ENCODE results near the gene CX3CR1. TPM values are rescaled to one million over a fixed set of nuclear protein-coding genes. Genes with fewer than 3 reads are reported as not detected.

Gene CX3CR1
- total and polyA plus RNA-seq, 2 donors (not counting 1 experiment from before 2014, with no cell fraction given) = 0.16 to 0.27 TPM

DNA sequence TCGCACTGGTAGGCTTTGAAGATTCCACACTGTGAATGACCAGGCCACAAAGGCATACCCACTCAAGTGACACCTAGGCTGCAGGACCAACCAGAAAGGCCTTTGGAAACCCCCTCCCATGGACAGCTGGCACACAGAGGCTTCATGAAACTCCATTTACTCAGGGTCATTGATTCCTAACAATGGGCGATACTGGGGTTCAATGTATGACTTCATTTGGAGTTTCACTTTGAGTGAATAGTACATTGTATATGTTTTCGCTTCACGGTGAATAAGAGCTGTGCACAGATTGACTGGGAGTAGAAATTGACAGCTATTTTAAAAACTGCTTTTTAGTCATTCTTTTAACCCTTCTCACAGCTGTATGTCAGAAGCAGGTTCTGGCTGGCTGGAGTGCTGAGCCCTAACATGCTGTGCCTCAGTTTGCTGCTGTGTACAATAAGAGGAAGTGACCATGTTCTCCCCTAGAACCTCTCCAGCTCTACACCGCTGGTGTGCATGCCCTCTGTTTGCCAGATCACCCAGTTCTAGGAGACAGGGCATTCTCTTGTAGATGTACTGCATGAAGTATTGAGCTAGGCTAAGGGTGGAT lies 15.4 kb upstream of the CX3CR1 start:
- Histone ChIP-seq H3K4me1 (ENCODE audit: control insufficient read depth in 2 of 2, insufficient read depth in 2 of 2, low read length in 2 of 2) (peaks cover 0 to 1% of the 10 kb centered on the region in 2 donors), H3K9ac (ENCODE audit: low read length) (no peak overlapping the region), H3K79me2 (ENCODE audit: control insufficient read depth, insufficient read depth, low read length) (no peaks in the 10 kb centered on the region), H3K4me2 (replicated peaks; ENCODE audit: low read depth, low read length, poor library complexity, severe bottlenecking) (no peak overlapping the region), H4K20me1 (ENCODE audit: control insufficient read depth, insufficient read depth, low read length, poor library complexity, severe bottlenecking) (no peaks in the 10 kb centered on the region), H3K27me3 (replicated peaks in 1 of 4; ENCODE audit: control extremely low read depth in 1 of 4, control insufficient read depth in 3 of 4, insufficient read depth in 4 of 4, low read length in 3 of 4) (peaks cover 0 to 7% (median 2%) of the 10 kb centered on the region in 4 experiments), H2AFZ (ENCODE audit: insufficient read depth, low read depth, low read length, poor library complexity, severe bottlenecking) (no peak overlapping the region), H3K9me3 (ENCODE audit: control extremely low read depth in 1 of 3, control insufficient read depth in 2 of 3, insufficient read depth in 1 of 3, low read length in 2 of 3) (peaks cover 0 to 20% (median 20%) of the 10 kb centered on the region in 3 donors), H3K4me3 (ENCODE audit: control extremely low read depth in 1 of 5, extremely low read depth in 1 of 5, insufficient read depth in 1 of 5, low read depth in 2 of 5, low read length in 4 of 5) (no peak overlapping the region), H3K27ac (ENCODE audit: low read length in 2 of 2) (no peak overlapping the region), H3K36me3 (replicated peaks in 1 of 2; ENCODE audit: control extremely low read depth in 1 of 2, control insufficient read depth in 1 of 2, extremely low read depth in 1 of 2, insufficient read depth in 2 of 2, low read length in 1 of 2) (no peaks in the 10 kb centered on the region)
- peaks cover 5% of the 10 kb centered on the region for H3K9me3 Mint-ChIP-seq (ENCODE audit: insufficient read depth)
- no peak overlapping the region for H3K27ac Mint-ChIP-seq
- ChIA-PET CTCF (interaction anchor here (31.5 kb wide), 1 partner anchor 94 kb away, joined by 1573 read pairs; the partner anchor contains the start of gene XIRP1), POLR2A (no interaction called here)
- no peak for ATAC-seq (ENCODE audit: low read depth)
- H3K27me3 Mint-ChIP-seq = peaks cover 14% of the 10 kb centered on the region
- H3K4me3 Mint-ChIP-seq = no peak overlapping the region
- no peak for TF ChIP-seq EZH2 (IDR thresholded peaks at IDR 0.05; ENCODE audit: borderline replicate concordance, insufficient read depth, low read depth, low read length, poor library complexity, severe bottlenecking)
- no peak for TF ChIP-seq CTCF (IDR thresholded peaks at IDR 0.05)
- DNase-seq = no peak
- WGBS (ENCODE audit: insufficient coverage) = 45% methylated on average over 1 of the region's 5 CpGs
- H3K4me1 Mint-ChIP-seq = peaks cover 10% of the 10 kb centered on the region
- intact Hi-C loops (cut with micrococcal nuclease) = no loop called here

- H2AFZ ChIP-seq (ENCODE audit: insufficient read depth, low read depth, low read length, poor library complexity, severe bottlenecking) = no peak overlapping the region
- WGBS (ENCODE audit: insufficient coverage) = 81% methylated on average over 8 of the region's 10 CpGs
- H4K20me1 ChIP-seq (ENCODE audit: control insufficient read depth, insufficient read depth, low read length, poor library complexity, severe bottlenecking) = no peaks in the 10 kb centered on the region
- H3K4me1 Mint-ChIP-seq = peaks cover 15% of the 10 kb centered on the region
- DNase-seq (no peak), ATAC-seq (ENCODE audit: low read depth) (no peak)
- H3K9me3 Mint-ChIP-seq (ENCODE audit: insufficient read depth) = peaks cover 5% of the 10 kb centered on the region
- no peak overlapping the region for H3K9ac ChIP-seq (ENCODE audit: low read length)
- intact Hi-C loops (cut with micrococcal nuclease) = no loop called here
- H3K27ac Mint-ChIP-seq = no peak overlapping the region
- H3K4me3 ChIP-seq (ENCODE audit: control extremely low read depth in 1 of 5, extremely low read depth in 1 of 5, insufficient read depth in 1 of 5, low read depth in 2 of 5, low read length in 4 of 5) = no peak overlapping the region
- peaks cover 9% of the 10 kb centered on the region for H3K27me3 Mint-ChIP-seq
- H3K9me3 ChIP-seq (ENCODE audit: control extremely low read depth in 1 of 3, control insufficient read depth in 2 of 3, insufficient read depth in 1 of 3, low read length in 2 of 3) = peaks cover 0 to 20% (median 13%) of the 10 kb centered on the region in 3 donors
- H3K27me3 ChIP-seq (replicated peaks in 1 of 4; ENCODE audit: control extremely low read depth in 1 of 4, control insufficient read depth in 3 of 4, insufficient read depth in 4 of 4, low read length in 3 of 4) = peaks cover 0 to 4% (median 1%) of the 10 kb centered on the region in 4 experiments
- peaks cover 0 to 6% of the 10 kb centered on the region in 2 donors for H3K4me1 ChIP-seq (ENCODE audit: control insufficient read depth in 2 of 2, insufficient read depth in 2 of 2, low read length in 2 of 2)
- H3K27ac ChIP-seq (ENCODE audit: low read length in 2 of 2) = no peak overlapping the region
- ChIA-PET POLR2A (no interaction called here), CTCF (interaction anchor here (0.9 to 31.5 kb wide), 2 partner anchors 93 to 122 kb away, joined by 3 to 1573 read pairs; partner anchors contain the start of gene XIRP1)
- no peaks in the 10 kb centered on the region for H3K36me3 ChIP-seq (replicated peaks in 1 of 2; ENCODE audit: control extremely low read depth in 1 of 2, control insufficient read depth in 1 of 2, extremely low read depth in 1 of 2, insufficient read depth in 2 of 2, low read length in 1 of 2)
- no peak overlapping the region for H3K4me3 Mint-ChIP-seq
- H3K79me2 ChIP-seq (ENCODE audit: control insufficient read depth, insufficient read depth, low read length) = no peaks in the 10 kb centered on the region
- TF ChIP-seq EZH2 (IDR thresholded peaks at IDR 0.05; ENCODE audit: borderline replicate concordance, insufficient read depth, low read depth, low read length, poor library complexity, severe bottlenecking) (no peak), CTCF (IDR thresholded peaks at IDR 0.05) (no peak)
- H3K4me2 ChIP-seq (replicated peaks; ENCODE audit: low read depth, low read length, poor library complexity, severe bottlenecking) = no peak overlapping the region
Measured at GRCh38 chr3:39294446-39295183, 14.8 kb upstream of the CX3CR1 start.

Measured in B cell (primary cell).